Fibroblast of lung (primary cell): ENCODE measurements around the gene SGK1. TPM values are rescaled to one million over a fixed set of nuclear protein-coding genes. Genes with fewer than 3 reads are reported as not detected.

Experiments used
- DNase-seq, 2 donors: peaks; one replicate each; pipeline versions ENCODE4 v3.0.0 to v3.0.0-alpha.2; 2010; ENCODE audit warnings: low read depth in 2 of 2
- H2AFZ ChIP-seq: 2 replicates; pipeline ENCODE4 v1.5.1; 2012; ENCODE audit warnings: low read length, control low read depth, inconsistent platforms
- H3K27ac ChIP-seq: 2 replicates; pipeline ENCODE4 v1.5.1; 2011; ENCODE audit warnings: low read length, control low read depth; ENCODE audit not compliant: insufficient read depth
- H3K27me3 ChIP-seq: 2 replicates; pipeline ENCODE4 v1.5.1; 2011; ENCODE audit warnings: mild to moderate bottlenecking, low read length; ENCODE audit not compliant: control insufficient read depth, insufficient read depth
- H3K36me3 ChIP-seq: 2 replicates; pipeline ENCODE4 v1.5.1; 2011; ENCODE audit warnings: low read length; ENCODE audit not compliant: control insufficient read depth, insufficient read depth
- H3K4me1 ChIP-seq: 2 replicates; pipeline ENCODE4 v1.5.1; 2011; ENCODE audit warnings: low read length; ENCODE audit not compliant: control insufficient read depth, insufficient read depth; ENCODE audit errors: extremely low read depth
- H3K4me2 ChIP-seq: 2 replicates; pipeline ENCODE4 v1.5.1; 2011; ENCODE audit warnings: low read length, control low read depth; ENCODE audit not compliant: insufficient read depth; ENCODE audit errors: extremely low read depth
- H3K4me3 ChIP-seq, 4 experiments: fragments of 200-600 bp in 1 of 4; sonication (generic) in 1 of 4; replicated peaks in 1 of 4; 2 replicates each; pipeline ENCODE4 v1.5.1; 2011 to 2016; ENCODE audit warnings: low read length in 4 of 4, low read depth in 3 of 4, mild to moderate bottlenecking in 3 of 4, control low read depth in 2 of 4, inconsistent platforms in 1 of 4, mixed read lengths in 1 of 4; ENCODE audit not compliant: insufficient read depth in 1 of 4; ENCODE audit errors: control extremely low read depth in 1 of 4
- H3K79me2 ChIP-seq: 2 replicates; pipeline ENCODE4 v1.5.1; 2012; ENCODE audit warnings: mild to moderate bottlenecking, low read length, inconsistent platforms; ENCODE audit not compliant: control insufficient read depth, insufficient read depth
- H3K9ac ChIP-seq: 2 replicates; pipeline ENCODE4 v1.5.1; 2011; ENCODE audit warnings: mild to moderate bottlenecking, low read length, control low read depth; ENCODE audit not compliant: insufficient read depth
- H3K9me3 ChIP-seq: 2 replicates; pipeline ENCODE4 v1.5.1; 2012; ENCODE audit warnings: low read depth, low read length; ENCODE audit not compliant: control insufficient read depth, insufficient read depth
- H4K20me1 ChIP-seq: 2 replicates; pipeline ENCODE4 v1.5.1; 2011; ENCODE audit warnings: low read length; ENCODE audit not compliant: control insufficient read depth, insufficient read depth; ENCODE audit errors: extremely low read depth
- CTCF ChIP-seq, 2 donors: IDR thresholded peaks in 1 of 2; conservative IDR thresholded peaks in 1 of 2; 1 replicate in 1 of 2; 2 replicates in 1 of 2; pipeline ENCODE4 v1.5.1; 2011 to 2012; ENCODE audit warnings: low read length in 2 of 2, control low read depth in 1 of 2, inconsistent platforms in 1 of 2, low read depth in 1 of 2, mild to moderate bottlenecking in 1 of 2
- EZH2 ChIP-seq: IDR thresholded peaks from 2 replicates; pipeline ENCODE4 v1.5.1; 2012; ENCODE audit warnings: low read length, control low read depth, mild to moderate bottlenecking; ENCODE audit errors: missing control alignments
- polyA plus RNA-seq, 2 donors: library from polyadenylated mRNA; depleted of rRNA in 1 of 2; stranded (reverse) in 1 of 2; unstranded in 1 of 2; fragments of >200 nt; gene quantifications; 2 replicates each; pipeline ENCODE4 v1.2.1, GENCODE V29; 2011 to 2012; ENCODE audit warnings: missing spikeins in 1 of 2
- total RNA-seq: library from RNA; depleted of rRNA; stranded (reverse); fragments of >200 nt; gene quantifications from 2 replicates; pipeline ENCODE4 v1.2.1, GENCODE V29; 2014

Gene SGK1
- total and polyA plus RNA-seq, 2 donors (not counting 1 experiment from before 2014, with no cell fraction given), result 132 to 154 TPM

GRCh38 chr6:134272374-134272773, 45.5 kb downstream of the SGK1 start:
- DNase-seq, result no peak
- no peaks in the 10 kb centered on the region for H3K36me3 ChIP-seq
- no peak overlapping the region for H3K4me2 ChIP-seq
- no peaks in the 10 kb centered on the region for H4K20me1 ChIP-seq
- no peak overlapping the region for H3K4me3 ChIP-seq
- TF ChIP-seq CTCF (conservative IDR thresholded peaks at IDR 0.05 in 1 of 2, IDR thresholded peaks at IDR 0.05 in 1 of 2; ENCODE audit: low read depth in 1 of 2, low read length in 2 of 2), result no peak
- TF ChIP-seq EZH2, result no peak
- no peaks in the 10 kb centered on the region for H3K27me3 ChIP-seq
- no peaks in the 10 kb centered on the region for H3K4me1 ChIP-seq
- H3K79me2 ChIP-seq, result no peaks in the 10 kb centered on the region
- H3K9ac ChIP-seq, result no peak overlapping the region
- H3K9me3 ChIP-seq, result no peaks in the 10 kb centered on the region
- no peak overlapping the region for H3K27ac ChIP-seq
- no peak overlapping the region for H2AFZ ChIP-seq

GRCh38 chr6:134267917-134268361, 50.0 kb downstream of the SGK1 start:
- Histone ChIP-seq H3K27me3 (no peaks in the 10 kb centered on the region), H4K20me1 (no peaks in the 10 kb centered on the region), H3K79me2 (no peaks in the 10 kb centered on the region), H3K4me3 (no peak overlapping the region), H3K9ac (no peak overlapping the region), H3K4me1 (no peaks in the 10 kb centered on the region), H3K4me2 (no peak overlapping the region), H3K9me3 (no peaks in the 10 kb centered on the region), H3K27ac (no peak overlapping the region), H2AFZ (no peak overlapping the region), H3K36me3 (no peaks in the 10 kb centered on the region)
- no peak for TF ChIP-seq EZH2
- TF ChIP-seq CTCF (conservative IDR thresholded peaks at IDR 0.05 in 1 of 2, IDR thresholded peaks at IDR 0.05 in 1 of 2; ENCODE audit: low read depth in 1 of 2, low read length in 2 of 2), result no peak
- no peak for DNase-seq

- H3K9ac ChIP-seq, result no peak overlapping the region
- TF ChIP-seq EZH2, result no peak
- no peak for TF ChIP-seq CTCF (conservative IDR thresholded peaks at IDR 0.05 in 1 of 2, IDR thresholded peaks at IDR 0.05 in 1 of 2; ENCODE audit: low read depth in 1 of 2, low read length in 2 of 2)
- no peaks in the 10 kb centered on the region for H4K20me1 ChIP-seq
- no peaks in the 10 kb centered on the region for H3K79me2 ChIP-seq
- no peaks in the 10 kb centered on the region for H3K4me1 ChIP-seq
- DNase-seq, result no peak
- H2AFZ ChIP-seq, result no peak overlapping the region
- no peak overlapping the region for H3K27ac ChIP-seq
- no peaks in the 10 kb centered on the region for H3K36me3 ChIP-seq
- H3K4me3 ChIP-seq, result no peak overlapping the region
- no peak overlapping the region for H3K4me2 ChIP-seq
- H3K27me3 ChIP-seq, result no peaks in the 10 kb centered on the region
- H3K9me3 ChIP-seq, result no peaks in the 10 kb centered on the region
Measured at GRCh38 chr6:134266776-134267175, 51.1 kb downstream of the SGK1 start.
